Ishikawa (cell line): ENCODE results near the gene OR14J1.

Experiments
- CREB1 ChIP-seq: IDR thresholded peaks from 2 replicates; pipeline ENCODE4 v1.6.1; 2012; ENCODE audit warnings: low read depth
- MAX ChIP-seq: IDR thresholded peaks from 2 replicates; pipeline ENCODE4 v1.6.1; 2012
- REST ChIP-seq: IDR thresholded peaks from 2 replicates; pipeline ENCODE4 v1.6.1; 2012; ENCODE audit warnings: low read depth, mild to moderate bottlenecking
- TCF12 ChIP-seq: IDR thresholded peaks from 2 replicates; pipeline ENCODE4 v1.6.1; 2012; ENCODE audit warnings: low read depth
- TEAD4 ChIP-seq: IDR thresholded peaks from 2 replicates; pipeline ENCODE4 v1.6.1; 2012
- YY1 ChIP-seq: IDR thresholded peaks from 2 replicates; pipeline ENCODE4 v1.6.1; 2012; ENCODE audit warnings: low read depth

GRCh38 chr6:29251736-29252135, 49.8 kb upstream of the OR14J1 start:
- TF ChIP-seq YY1 (no peak), REST (no peak), TEAD4 (no peak), CREB1 (no peak), MAX (no peak), TCF12 (no peak)
